GM18505 (cell line): Measurements from ENCODE around the gene VPS13D.
A peak's percentile ranks its signal among the peaks of the same experiment; 100 is the strongest.
"Not testable (repeated sequence)": the region's sequence is repeated elsewhere in the genome, so short reads cannot be mapped to it uniquely, and the experiment has no call there.

Source experiments
- ATAC-seq: cut with Tn5 transposase; IDR thresholded peaks from one replicate; pipeline ENCODE4 v1.9.1; 2021; ENCODE audit not compliant: unreplicated experiment
- POLR2A ChIP-seq: IDR thresholded peaks from 4 replicates; pipeline ENCODE4 v1.6.1; 2011; ENCODE audit warnings: borderline replicate concordance; ENCODE audit not compliant: insufficient read depth, insufficient read length; ENCODE audit errors: extremely low read depth

VPS13D gene

DNA sequence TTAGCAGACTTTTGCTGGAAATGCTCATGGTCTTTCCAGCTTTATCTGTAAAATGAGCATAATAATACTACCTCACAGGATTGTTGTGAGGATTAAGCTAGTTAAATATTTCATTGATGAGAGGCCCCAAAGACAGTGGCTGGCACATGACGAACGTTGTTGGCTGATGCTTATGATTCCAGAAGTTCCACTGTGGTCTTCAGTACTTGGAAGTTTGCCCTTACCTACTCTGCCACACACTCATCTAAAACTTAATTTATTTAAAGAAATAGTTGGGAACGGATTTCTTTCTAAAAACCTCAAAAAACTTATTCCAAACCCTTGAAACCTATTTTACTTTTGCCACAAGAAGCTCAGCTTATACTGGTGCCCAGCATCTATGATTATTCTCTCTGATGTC lies 217.5 kb downstream of the VPS13D start:
- ATAC-seq, result no peak
- TF ChIP-seq POLR2A, result no peak

DNA sequence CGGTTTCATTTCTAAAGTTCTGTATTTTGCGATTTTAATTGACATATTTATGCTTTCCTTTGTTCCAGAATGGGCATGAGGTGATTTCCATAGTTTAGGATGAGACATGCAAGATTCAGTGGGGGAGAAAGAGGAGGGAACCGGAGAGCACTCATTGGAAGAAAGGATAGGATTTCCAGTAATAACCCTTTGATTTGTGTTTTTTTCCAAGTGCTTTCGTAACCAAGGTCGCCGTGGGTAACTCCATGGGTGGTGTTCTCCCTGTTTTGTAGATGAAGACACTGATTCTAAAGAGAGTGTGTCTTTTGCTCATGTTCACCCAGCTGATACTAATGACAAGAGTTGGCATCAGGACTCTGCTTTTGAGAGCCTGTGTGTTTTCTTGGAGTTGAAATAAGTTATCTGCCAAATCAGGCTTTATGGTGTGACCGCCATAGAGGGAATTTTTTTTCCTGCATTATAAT lies 218.1 kb downstream of the VPS13D start:
- no peak for ATAC-seq
- no peak for TF ChIP-seq POLR2A

DNA sequence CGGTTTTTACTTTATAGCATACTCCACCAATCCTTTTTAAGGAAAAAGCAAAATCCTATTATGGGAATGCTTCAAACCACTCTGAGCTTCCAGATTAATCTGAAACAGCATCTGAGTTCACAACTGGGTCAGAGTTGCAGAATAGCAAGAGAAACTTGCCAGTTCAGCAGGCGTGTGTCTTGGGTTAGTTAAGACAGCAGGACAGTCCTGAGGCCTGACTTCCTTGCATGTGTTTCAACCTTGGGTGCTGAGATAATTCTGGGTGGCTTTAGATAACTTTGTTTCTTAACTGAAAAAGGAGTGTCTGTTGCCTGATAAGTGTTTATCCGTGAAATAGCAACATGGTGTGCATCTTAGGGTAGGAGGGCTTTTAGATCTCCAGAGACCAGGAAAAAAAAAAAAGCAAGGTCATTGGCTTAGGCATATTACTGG lies 218.9 kb downstream of the VPS13D start:
- no peak for TF ChIP-seq POLR2A
- no peak for ATAC-seq

DNA sequence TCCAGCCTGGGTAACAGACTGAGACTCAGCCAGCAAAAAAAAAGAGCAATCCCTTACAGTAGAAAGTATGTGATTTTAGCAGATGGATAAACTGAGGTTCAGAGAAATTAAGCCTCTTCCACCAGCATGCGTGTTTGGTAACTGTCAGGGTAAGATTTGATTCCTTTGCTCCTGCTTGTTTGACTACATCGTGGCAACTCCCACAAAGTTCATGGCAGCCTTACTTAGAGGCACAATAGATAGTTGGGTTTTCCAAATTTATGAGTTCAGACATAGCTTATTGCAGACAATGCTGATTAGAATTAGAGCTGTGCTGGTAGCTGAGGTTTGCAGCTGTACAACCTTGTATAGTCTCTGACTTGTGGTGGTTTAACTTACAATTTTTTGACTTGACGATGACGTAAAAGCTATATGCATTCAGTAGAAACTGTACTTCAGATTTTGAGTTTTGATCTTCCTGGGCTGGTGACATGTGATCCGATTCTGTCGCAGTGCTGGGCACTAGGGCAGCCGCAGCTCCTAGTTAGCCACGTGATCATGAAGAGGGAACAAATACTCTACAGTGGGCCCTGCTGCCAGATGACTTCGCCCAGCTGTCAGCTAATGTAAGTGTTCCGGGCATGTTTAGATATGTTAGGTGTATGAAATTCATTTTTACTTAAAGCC lies 220.4 kb downstream of the VPS13D start:
- peak; percentile 10 for ATAC-seq
- TF ChIP-seq POLR2A, result no peak

DNA sequence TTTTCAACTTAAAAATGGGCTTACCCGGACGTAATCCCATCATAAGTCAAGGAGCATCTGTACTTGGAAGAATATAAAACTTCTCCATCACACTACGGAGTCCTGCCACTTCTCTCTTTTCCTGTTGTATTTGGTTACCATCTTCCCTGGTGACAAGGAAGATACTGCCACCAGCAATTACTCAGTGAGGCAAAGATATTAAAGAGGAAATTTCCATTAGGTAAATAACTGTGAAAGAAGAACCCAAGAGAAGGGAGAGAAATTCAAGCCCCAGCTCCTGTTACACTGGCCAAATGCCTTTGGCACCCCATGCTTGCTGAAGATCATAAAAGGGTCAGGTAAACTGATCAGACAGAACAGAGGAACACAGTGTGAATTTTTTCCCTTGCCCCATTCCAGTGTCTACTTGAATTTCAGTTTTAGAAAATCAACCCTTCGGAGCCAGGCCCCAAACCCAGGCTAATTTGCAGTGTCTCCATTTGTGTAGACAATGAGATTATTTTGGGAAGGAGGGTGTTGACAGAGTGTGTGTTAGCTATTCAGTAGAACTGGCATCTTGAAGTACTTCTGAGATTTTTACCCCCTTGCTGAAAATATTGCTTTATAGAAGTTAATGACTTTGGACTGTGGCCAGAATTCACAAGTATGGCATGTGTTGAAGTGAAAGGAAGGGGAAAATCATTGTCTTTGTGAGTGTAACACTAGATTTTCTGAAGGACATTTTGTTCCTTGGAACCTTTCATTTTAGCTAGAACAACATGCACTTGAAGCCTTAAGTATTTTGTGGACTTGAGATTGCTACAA lies 221.1 kb downstream of the VPS13D start:
- TF ChIP-seq POLR2A, result no peak
- ATAC-seq, result no peak

DNA sequence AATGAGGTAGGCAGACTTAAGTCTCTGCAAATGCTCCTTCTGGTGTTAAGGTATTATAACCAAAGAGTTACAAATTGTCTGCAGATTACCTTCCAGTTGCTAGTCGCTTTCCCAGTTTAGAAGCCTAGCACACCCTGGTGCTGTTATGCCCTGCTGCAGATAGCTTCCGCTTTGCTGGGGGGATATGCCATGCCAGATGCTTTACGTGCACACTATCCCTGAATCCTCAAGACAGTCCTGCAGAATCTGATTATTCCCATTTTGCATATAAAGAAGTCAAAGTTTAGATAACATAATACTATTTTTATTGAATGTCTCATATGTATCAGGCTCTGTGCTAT lies 221.7 kb downstream of the VPS13D start:
- no peak for ATAC-seq
- TF ChIP-seq POLR2A, result no peak

DNA sequence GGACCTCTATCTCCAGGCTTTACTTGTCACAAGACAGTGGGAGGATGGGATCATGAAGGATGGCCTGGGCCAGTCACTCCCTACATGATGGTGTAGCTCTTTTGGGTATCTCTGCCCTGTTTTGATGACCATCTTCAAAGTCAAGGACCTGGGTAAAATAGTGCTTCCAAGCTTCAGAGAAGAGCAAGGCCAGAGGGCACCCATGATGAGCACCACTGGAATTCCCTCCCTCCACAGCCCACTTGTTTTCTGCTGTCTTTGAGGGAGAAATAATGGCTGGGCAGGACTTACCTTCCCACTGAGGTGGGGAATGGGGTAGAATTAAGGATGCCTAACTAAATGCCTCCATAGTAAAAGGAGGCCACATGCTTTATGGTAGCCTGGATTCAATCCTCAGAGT lies 222.4 kb downstream of the VPS13D start:
- TF ChIP-seq POLR2A, result no peak
- no peak for ATAC-seq

DNA sequence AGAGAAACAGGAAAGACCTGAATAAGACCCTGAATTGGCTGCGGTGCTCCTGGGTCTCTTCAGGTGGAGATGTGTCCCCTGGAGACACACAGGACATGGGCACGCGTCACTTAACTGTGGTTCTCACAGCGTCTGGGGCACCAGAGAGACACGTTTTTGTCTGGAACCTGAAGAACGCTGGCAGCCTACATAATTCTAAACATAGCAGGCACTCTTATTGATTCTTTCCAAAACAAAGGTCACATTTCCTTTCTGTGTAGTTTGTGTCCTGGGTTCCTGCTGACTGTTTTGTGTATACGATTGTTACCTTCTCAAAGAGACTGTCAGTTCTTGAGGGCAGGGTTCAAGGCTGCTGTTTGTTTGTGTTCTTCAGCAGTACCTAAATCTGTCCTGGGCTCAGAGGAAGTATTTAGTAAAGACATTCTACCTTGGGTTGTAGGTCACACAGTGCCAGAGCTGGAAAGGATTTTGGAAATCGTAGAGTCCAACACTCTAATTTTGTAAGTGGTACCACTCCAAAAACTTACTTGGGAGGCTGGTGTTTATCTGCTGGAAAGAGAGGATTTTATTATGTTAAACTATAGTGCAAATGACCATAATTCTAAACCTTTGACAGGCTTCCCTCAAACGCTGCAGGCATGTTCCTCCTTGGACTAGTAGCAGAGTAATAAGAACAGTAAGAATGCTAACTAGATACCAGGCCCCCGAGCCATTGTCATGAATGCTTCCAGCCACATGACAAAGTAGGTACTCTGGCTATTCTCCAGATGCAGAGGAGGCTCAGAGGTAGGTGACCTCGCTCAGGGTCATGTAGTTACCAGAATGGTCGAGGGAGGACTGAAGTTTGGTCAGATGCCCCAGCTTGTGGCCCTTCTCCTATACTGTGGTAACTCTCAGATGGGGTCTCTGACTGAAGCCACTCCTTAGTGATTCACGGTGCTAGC lies 223.8 kb downstream of the VPS13D start:
- TF ChIP-seq POLR2A, result no peak
- no peak for ATAC-seq

GRCh38 chr1:12454406-12455391 lies 224.9 kb downstream of the VPS13D start:
- TF ChIP-seq POLR2A, result no peak
- no peak for ATAC-seq

DNA sequence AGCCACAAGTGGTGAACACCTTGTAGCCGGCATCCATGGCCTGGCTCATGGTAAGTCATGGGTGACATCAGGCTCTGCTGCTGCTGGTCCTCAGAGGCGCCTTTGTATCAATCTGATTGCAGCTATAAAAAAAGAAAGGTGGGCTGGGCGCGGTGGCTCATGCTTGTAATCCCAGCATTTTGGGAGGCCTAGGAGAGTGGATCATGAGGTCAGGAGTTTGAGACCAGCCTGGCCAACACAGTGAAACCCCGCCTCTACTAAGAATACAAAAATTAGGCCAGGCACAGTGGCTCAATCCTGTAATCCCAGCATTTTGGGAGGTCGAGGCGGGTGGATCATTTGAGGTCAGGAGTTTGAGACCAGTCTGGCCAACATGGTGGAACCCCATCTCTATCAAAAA lies 226.3 kb downstream of the VPS13D start:
- not testable (repeated sequence) for ATAC-seq

DNA sequence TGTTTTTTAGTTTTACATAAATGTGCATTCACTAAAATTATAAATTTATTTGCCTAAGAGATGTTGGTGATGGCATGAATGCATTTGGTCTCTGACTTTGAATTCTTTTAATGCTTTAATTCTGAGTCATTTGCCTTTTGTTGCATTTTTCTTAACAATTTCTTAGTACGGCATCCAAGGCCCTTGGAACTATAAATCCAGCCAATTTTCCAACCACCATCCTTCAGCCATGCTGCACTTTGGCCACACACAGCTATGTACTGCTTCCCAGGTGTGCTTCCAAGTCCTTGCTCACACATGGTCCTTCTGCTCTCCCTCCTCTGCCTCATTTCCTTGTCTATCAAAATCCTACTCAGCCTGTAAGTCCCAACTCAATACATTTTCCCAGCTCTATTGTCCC lies 227.1 kb downstream of the VPS13D start:
- no peak for TF ChIP-seq POLR2A
- ATAC-seq, result no peak

DNA sequence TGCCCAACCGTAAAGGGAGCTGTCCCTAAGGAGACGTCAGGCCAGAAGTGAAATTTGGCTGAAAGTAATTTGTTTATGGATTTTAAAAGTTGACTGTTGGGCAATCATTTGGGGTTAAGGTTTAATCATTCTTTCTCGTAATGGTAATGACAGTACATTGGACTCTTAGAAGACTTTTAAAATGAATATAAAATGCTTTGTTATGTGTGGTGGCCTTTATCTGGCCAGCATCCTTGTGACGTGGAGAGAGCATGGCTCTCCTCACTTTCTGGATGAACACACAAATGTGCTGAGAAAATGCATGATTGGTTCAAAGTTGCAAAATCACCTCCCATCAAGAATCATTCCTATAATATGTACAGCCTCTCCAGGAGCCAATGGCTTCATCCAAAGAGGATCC lies 227.9 kb downstream of the VPS13D start:
- no peak for TF ChIP-seq POLR2A
- no peak for ATAC-seq
